ENCODE measurements around the gene EIF2S1. TPM values are rescaled to one million over a fixed set of nuclear protein-coding genes. Genes with fewer than 3 reads are reported as not detected.

Gene EIF2S1
- total RNA-seq, 2 donors from 2014 or later: 114 to 136 TPM

DNA sequence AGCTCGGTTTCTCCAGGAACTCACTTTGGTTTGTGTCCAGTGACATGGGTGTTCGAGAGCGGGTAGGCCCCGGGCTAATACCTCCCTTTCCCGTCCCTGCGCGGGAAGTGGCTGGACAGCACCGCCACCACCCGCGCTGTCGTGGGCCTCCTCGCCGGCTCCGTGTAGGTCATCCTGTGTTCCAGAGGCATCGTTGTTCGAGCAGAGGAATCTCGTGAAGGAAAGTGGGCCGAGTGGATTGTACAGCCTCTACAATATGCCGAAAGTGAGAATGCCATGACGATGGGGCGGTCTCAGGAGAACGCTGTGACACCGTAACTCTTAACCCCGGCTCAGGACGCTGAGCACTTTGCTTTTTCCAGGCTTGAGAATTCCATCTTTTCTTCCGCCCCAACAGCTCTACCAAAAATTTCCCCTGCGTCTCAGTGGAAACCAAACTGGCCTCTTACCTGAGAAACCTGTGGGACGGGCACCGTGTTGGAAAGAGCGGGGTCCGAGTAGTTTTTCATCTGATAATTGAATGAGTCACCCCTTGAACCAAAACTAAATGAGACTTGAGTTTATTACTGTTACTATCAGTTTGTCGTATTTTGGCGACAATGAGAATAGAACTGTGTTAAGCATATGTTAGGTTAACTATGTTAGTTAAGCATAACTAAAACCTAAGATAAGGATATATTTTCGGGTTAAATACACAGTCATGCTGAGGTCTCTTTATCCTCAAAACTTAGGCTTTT lies 510 bp downstream of the EIF2S1 start:
- Mint-ChIP-seq H3K9me3 (no peaks in the 10 kb centered on the region), H3K36me3 (ENCODE audit: low read depth) (peaks cover 14% of the 10 kb centered on the region), H3K4me1 (peaks cover 33% of the 10 kb centered on the region), H3K4me3 (peak overlapping the region; percentile 99), H3K27me3 (ENCODE audit: insufficient read depth) (no peaks in the 10 kb centered on the region), H3K27ac (peak overlapping the region; percentile 99)
- H3K9ac ChIP-seq (ENCODE audit: extremely low read depth, low read length, poor library complexity, severe bottlenecking): peak overlapping the region; percentile 84
- 3 to 4% methylated on average over 17 to 34 of the region's 34 CpGs for WGBS, 2 experiments (ENCODE audit: insufficient coverage in 1 of 2, insufficient read length in 1 of 2)
- H3K4me3 ChIP-seq (ENCODE audit: low read length): peak overlapping the region; percentile 97
- no peak for DNase-seq
- TF ChIP-seq, protein P1, sequence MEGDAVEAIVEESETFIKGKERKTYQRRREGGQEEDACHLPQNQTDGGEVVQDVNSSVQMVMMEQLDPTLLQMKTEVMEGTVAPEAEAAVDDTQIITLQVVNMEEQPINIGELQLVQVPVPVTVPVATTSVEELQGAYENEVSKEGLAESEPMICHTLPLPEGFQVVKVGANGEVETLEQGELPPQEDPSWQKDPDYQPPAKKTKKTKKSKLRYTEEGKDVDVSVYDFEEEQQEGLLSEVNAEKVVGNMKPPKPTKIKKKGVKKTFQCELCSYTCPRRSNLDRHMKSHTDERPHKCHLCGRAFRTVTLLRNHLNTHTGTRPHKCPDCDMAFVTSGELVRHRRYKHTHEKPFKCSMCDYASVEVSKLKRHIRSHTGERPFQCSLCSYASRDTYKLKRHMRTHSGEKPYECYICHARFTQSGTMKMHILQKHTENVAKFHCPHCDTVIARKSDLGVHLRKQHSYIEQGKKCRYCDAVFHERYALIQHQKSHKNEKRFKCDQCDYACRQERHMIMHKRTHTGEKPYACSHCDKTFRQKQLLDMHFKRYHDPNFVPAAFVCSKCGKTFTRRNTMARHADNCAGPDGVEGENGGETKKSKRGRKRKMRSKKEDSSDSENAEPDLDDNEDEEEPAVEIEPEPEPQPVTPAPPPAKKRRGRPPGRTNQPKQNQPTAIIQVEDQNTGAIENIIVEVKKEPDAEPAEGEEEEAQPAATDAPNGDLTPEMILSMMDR (conservative IDR thresholded peaks at IDR 0.05): no peak
- peaks cover 26% of the 10 kb centered on the region for H3K36me3 ChIP-seq (ENCODE audit: control insufficient read depth, insufficient read depth, low read length)
- no peaks in the 10 kb centered on the region for H3K9me3 ChIP-seq (ENCODE audit: control insufficient read depth, low read length)
- peaks cover 9% of the 10 kb centered on the region for H3K4me1 ChIP-seq (ENCODE audit: control insufficient read depth, insufficient read depth, low read length)
- peak overlapping the region; percentile 80 for H3K27ac ChIP-seq (ENCODE audit: low read depth, low read length)
- no peaks in the 10 kb centered on the region for H3K27me3 ChIP-seq (ENCODE audit: control insufficient read depth, insufficient read depth, low read length, poor library complexity, severe bottlenecking)

GRCh38 chr14:67365476-67365875 lies 5.3 kb downstream of the EIF2S1 start:
- Mint-ChIP-seq H3K9me3 (no peaks in the 10 kb centered on the region), H3K27me3 (ENCODE audit: insufficient read depth) (no peaks in the 10 kb centered on the region), H3K27ac (no peak overlapping the region), H3K4me3 (no peak overlapping the region), H3K4me1 (peaks cover 6% of the 10 kb centered on the region), H3K36me3 (ENCODE audit: low read depth) (peaks cover 56% of the 10 kb centered on the region)
- H3K4me3 ChIP-seq (ENCODE audit: low read length): no peak overlapping the region
- WGBS, 2 experiments (ENCODE audit: insufficient coverage in 1 of 2, insufficient read length in 1 of 2): 95 to 100% methylated on average over 2 to 4 of the region's 4 CpGs
- H3K27ac ChIP-seq (ENCODE audit: low read depth, low read length): no peak overlapping the region
- no peaks in the 10 kb centered on the region for H3K9me3 ChIP-seq (ENCODE audit: control insufficient read depth, low read length)
- no peaks in the 10 kb centered on the region for H3K27me3 ChIP-seq (ENCODE audit: control insufficient read depth, insufficient read depth, low read length, poor library complexity, severe bottlenecking)
- TF ChIP-seq, protein P1 (conservative IDR thresholded peaks at IDR 0.05): no peak
- peaks cover 64% of the 10 kb centered on the region for H3K36me3 ChIP-seq (ENCODE audit: control insufficient read depth, insufficient read depth, low read length)
- no peak for DNase-seq
- no peaks in the 10 kb centered on the region for H3K4me1 ChIP-seq (ENCODE audit: control insufficient read depth, insufficient read depth, low read length)
- H3K9ac ChIP-seq (ENCODE audit: extremely low read depth, low read length, poor library complexity, severe bottlenecking): no peak overlapping the region

GRCh38 chr14:67370830-67371229 lies 10.7 kb downstream of the EIF2S1 start:
- no peak overlapping the region for H3K27ac ChIP-seq (ENCODE audit: low read depth, low read length)
- peaks cover 71% of the 10 kb centered on the region for H3K36me3 Mint-ChIP-seq (ENCODE audit: low read depth)
- H3K9me3 Mint-ChIP-seq: no peaks in the 10 kb centered on the region
- H3K9me3 ChIP-seq (ENCODE audit: control insufficient read depth, low read length): no peaks in the 10 kb centered on the region
- DNase-seq: no peak
- no peak overlapping the region for H3K27ac Mint-ChIP-seq
- H3K4me3 Mint-ChIP-seq: no peak overlapping the region
- H3K27me3 ChIP-seq (ENCODE audit: control insufficient read depth, insufficient read depth, low read length, poor library complexity, severe bottlenecking): no peaks in the 10 kb centered on the region
- no peak overlapping the region for H3K4me3 ChIP-seq (ENCODE audit: low read length)
- H3K36me3 ChIP-seq (ENCODE audit: control insufficient read depth, insufficient read depth, low read length): peaks cover 94% of the 10 kb centered on the region
- H3K9ac ChIP-seq (ENCODE audit: extremely low read depth, low read length, poor library complexity, severe bottlenecking): no peak overlapping the region
- H3K4me1 ChIP-seq (ENCODE audit: control insufficient read depth, insufficient read depth, low read length): no peaks in the 10 kb centered on the region
- TF ChIP-seq, protein P1 (conservative IDR thresholded peaks at IDR 0.05): no peak
- WGBS, 2 experiments (ENCODE audit: insufficient coverage in 1 of 2, insufficient read length in 1 of 2): 82 to 96% methylated on average over 4 to 5 of the region's 5 CpGs
- no peaks in the 10 kb centered on the region for H3K4me1 Mint-ChIP-seq
- no peaks in the 10 kb centered on the region for H3K27me3 Mint-ChIP-seq (ENCODE audit: insufficient read depth)
